H1 (cell line): ENCODE data around the gene CBFA2T2.

Source experiments
- KDM1A ChIP-seq: fragments of 200-600, 300-600 bp; sonication (generic); IDR thresholded peaks from 2 replicates; pipeline ENCODE4 v1.7.1; 2016; ENCODE audit warnings: mild to moderate bottlenecking, low read length, borderline replicate concordance
- TF ChIP-seq, protein P1 (sequence below), 3 experiments: IDR thresholded peaks; 1 replicate in 2 of 3; 2 replicates in 1 of 3; pipeline versions ENCODE4 v1.5.1 to v1.6.1; 2011; ENCODE audit warnings: low read length in 3 of 3, mild to moderate bottlenecking in 3 of 3, inconsistent platforms in 2 of 3, low read depth in 1 of 3, moderate library complexity in 1 of 3; ENCODE audit not compliant: insufficient read depth in 1 of 3; ENCODE audit errors: control extremely low read depth in 1 of 3

DNA sequence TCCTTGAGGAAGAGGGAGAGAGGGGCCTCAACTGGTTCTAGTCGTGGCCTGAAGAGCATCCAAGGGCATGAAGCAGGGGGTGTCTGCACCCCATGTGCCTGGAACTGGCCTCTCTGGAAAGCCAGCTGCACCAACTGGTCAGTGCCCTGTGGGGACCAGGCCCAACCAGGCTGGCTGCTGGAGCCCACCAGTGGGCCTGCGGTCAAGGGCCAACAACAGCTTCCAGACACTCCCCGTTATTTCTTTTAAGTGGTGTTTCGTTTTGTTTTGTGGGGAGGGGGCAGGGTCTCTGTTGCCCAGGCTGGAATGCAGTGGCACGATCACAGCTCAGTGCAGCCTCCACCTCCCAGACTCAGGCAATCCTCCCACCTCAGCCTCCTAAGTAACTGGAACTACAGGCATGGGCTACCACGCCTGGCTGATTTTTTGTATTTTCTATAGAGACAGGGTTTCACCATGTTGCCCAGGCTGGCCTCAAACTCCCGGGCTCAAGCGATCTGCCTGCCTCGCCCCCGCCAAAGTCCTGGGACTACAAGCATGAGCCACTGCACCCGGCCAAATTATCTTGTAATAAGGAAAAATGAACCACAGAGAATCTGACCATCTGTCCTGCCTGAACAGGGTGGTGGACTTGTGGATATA is 160.3 kb downstream of the CBFA2T2 start:
- TF ChIP-seq, protein P1, sequence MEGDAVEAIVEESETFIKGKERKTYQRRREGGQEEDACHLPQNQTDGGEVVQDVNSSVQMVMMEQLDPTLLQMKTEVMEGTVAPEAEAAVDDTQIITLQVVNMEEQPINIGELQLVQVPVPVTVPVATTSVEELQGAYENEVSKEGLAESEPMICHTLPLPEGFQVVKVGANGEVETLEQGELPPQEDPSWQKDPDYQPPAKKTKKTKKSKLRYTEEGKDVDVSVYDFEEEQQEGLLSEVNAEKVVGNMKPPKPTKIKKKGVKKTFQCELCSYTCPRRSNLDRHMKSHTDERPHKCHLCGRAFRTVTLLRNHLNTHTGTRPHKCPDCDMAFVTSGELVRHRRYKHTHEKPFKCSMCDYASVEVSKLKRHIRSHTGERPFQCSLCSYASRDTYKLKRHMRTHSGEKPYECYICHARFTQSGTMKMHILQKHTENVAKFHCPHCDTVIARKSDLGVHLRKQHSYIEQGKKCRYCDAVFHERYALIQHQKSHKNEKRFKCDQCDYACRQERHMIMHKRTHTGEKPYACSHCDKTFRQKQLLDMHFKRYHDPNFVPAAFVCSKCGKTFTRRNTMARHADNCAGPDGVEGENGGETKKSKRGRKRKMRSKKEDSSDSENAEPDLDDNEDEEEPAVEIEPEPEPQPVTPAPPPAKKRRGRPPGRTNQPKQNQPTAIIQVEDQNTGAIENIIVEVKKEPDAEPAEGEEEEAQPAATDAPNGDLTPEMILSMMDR (IDR thresholded peaks at IDR 0.05; ENCODE audit: control extremely low read depth in 1 of 3, insufficient read depth in 1 of 3, low read depth in 1 of 3, low read length in 3 of 3): no peak
- TF ChIP-seq KDM1A: no peak
